A673 (cell line): ENCODE data around the gene SLC25A29. TPM values are rescaled to one million over a fixed set of nuclear protein-coding genes. Genes with fewer than 3 reads are reported as not detected.

Experiments used
- Bru-seq: library from RNA; stranded (reverse); fragments of 400-500 nt; gene quantifications from one replicate; lab custom pipeline; 2021; lab: Mats Ljungman, UMichigan
- BruChase-seq, 2 experiments: library from RNA; stranded (reverse); fragments of 400-500 nt; gene quantifications; one replicate each; lab custom pipeline; 2021; lab: Mats Ljungman, UMichigan
- BruUV-seq: library from RNA; stranded (reverse); fragments of 400-500 nt; replicated peaks from 2 replicates; lab custom pipeline; 2021; lab: Mats Ljungman, UMichigan
- CTCF ChIA-PET: fragments of 300-600 bp; sonication (Branson Sonifier 250); formaldehyde crosslinking; loops from one replicate; lab custom pipeline; 2022; ENCODE audit warnings: antibody characterized with exemption; lab: Charles Lee
- POLR2A ChIA-PET: fragments of 300-600 bp; sonication (Branson Sonifier 250); formaldehyde crosslinking; loops from one replicate; lab custom pipeline; 2022; ENCODE audit warnings: antibody characterized with exemption; ENCODE audit not compliant: low non-redundant PET; lab: Charles Lee
- DNase-seq: peaks from one replicate; pipeline ENCODE4 v3.0.0-alpha.2; 2015; ENCODE audit warnings: low spot score
- H3K27ac ChIP-seq: fragments of 200-600 bp; sonication (generic); 2 replicates; pipeline ENCODE4 v1.5.1; 2016; ENCODE audit warnings: mixed run types, low read depth, mild to moderate bottlenecking, mixed read lengths, antibody characterized with exemption, low read length; ENCODE audit not compliant: poor library complexity, severe bottlenecking
- H3K27me3 ChIP-seq: fragments of 200-600 bp; sonication (generic); replicated peaks from 2 replicates; pipeline ENCODE4 v1.6.1; 2017; ENCODE audit warnings: mixed run types, low read depth, mild to moderate bottlenecking, mixed read lengths, antibody characterized with exemption, low read length; ENCODE audit not compliant: insufficient read depth, poor library complexity
- H3K36me3 ChIP-seq: fragments of 200-600 bp; sonication (generic); 2 replicates; pipeline ENCODE4 v1.6.1; 2016; ENCODE audit warnings: mixed run types, mild to moderate bottlenecking, mixed read lengths, antibody characterized with exemption, low read length; ENCODE audit not compliant: insufficient read depth, poor library complexity, severe bottlenecking
- H3K4me1 ChIP-seq: fragments of 200-600 bp; sonication (generic); 2 replicates; pipeline ENCODE4 v1.6.1; 2017; ENCODE audit warnings: mixed run types, mild to moderate bottlenecking, mixed read lengths, antibody characterized with exemption, low read length; ENCODE audit not compliant: insufficient read depth, poor library complexity, severe bottlenecking
- H3K4me3 ChIP-seq: fragments of 200-600 bp; sonication (generic); 2 replicates; pipeline ENCODE4 v1.5.1; 2016; ENCODE audit warnings: low read depth, mixed run types, mild to moderate bottlenecking, mixed read lengths, low read length; ENCODE audit not compliant: poor library complexity, severe bottlenecking
- H3K9me3 ChIP-seq: fragments of 200-600 bp; sonication (generic); 2 replicates; pipeline ENCODE4 v1.6.1; 2016; ENCODE audit warnings: mixed run types, low read depth, mild to moderate bottlenecking, mixed read lengths, antibody characterized with exemption, low read length; ENCODE audit not compliant: poor library complexity, severe bottlenecking
- EZH2 ChIP-seq: fragments of 200-600 bp; sonication (generic); IDR thresholded peaks from 2 replicates; pipeline ENCODE4 v1.6.1; 2017; ENCODE audit warnings: borderline replicate concordance, low read depth, mild to moderate bottlenecking, mixed read lengths, antibody characterized with exemption, low read length; ENCODE audit not compliant: poor library complexity, severe bottlenecking
- intact Hi-C: fragments of 100-400 bp; cut with micrococcal nuclease; formaldehyde crosslinking; loops from one replicate; pipeline ENCODE4 v1.10.0; 2022; ENCODE audit not compliant: unreplicated experiment
- long read RNA-seq: library from polyadenylated mRNA; stranded (forward); transcript quantifications from one replicate; pipeline ENCODE4 v2.0.0, GENCODE V29; 2022
- total RNA-seq: library from RNA; stranded (reverse); gene quantifications from 2 replicates; pipeline ENCODE4 v1.2.3, GENCODE V29; 2021
- TF ChIP-seq, protein P1 (sequence below): fragments of 300-800, 200-600 bp; sonication (generic); conservative IDR thresholded peaks from 2 replicates; pipeline ENCODE4 v1.5.1; 2017; ENCODE audit warnings: low read depth, mild to moderate bottlenecking, antibody characterized with exemption, low read length, moderate library complexity, mixed read lengths

The SLC25A29 gene, protein sequence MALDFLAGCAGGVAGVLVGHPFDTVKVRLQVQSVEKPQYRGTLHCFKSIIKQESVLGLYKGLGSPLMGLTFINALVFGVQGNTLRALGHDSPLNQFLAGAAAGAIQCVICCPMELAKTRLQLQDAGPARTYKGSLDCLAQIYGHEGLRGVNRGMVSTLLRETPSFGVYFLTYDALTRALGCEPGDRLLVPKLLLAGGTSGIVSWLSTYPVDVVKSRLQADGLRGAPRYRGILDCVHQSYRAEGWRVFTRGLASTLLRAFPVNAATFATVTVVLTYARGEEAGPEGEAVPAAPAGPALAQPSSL
- total RNA-seq (49.3 and 70.1 TPM in 2 replicates), Bru-seq, nascent RNA (percentile 69 among the genes with signal in this experiment), BruChase-seq, experiment 1, labeled RNA remaining after a 2-hour chase (percentile 84 among the genes with signal in this experiment), BruChase-seq, experiment 2, labeled RNA remaining after a 6-hour chase (percentile 78 among the genes with signal in this experiment)
- long read RNA-seq, full-length matches to known transcripts: 72 of 103 reads
- long read RNA-seq, partial matches to known transcripts: 3 of 103 reads
- long read RNA-seq, other reads (novel, unspliced or antisense): 28 of 103 reads

DNA sequence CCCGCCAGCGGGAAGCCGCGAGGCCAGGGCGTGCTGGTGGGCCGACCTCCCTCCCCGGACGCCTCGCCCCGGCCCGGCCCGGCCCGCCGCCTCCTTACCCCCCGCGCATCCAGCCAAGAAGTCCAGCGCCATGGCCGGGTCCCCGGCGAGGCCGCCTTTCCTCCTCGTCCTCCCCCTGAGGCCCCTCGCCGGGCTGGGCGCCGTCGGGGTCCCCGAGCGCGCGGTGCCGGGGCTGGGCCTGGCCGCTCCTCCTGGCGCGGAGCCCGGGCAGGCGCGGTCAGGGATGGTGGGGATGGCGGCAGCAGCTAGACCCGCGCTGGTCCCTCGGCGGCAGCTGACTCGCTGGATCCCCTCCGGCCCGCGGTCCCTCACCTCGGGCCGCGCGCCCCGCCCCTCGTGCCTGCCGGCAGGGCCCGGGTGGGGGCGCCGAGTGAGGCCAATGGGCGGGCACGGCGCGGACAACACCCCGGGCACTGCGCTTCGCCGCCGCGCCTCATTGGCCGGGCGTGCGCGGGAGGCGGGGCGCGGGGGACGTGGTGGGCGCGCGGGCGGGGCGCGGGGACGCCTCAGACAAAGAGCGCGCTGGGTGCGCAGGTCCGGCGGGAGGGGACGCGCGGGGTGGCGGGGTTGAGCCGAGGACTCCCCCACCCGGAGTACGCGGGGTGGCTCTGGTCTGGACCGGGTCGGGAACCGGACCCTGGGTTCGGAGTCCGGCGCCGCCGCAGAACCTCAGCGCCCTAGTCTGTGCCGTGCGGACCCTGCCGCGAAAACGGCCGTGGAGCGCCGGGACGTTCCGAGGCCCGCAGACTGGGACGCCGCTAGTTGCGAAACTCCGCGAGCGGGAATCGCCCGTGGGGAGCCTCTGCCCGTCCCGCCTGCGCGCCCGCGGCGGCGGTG, at the start of gene SLC25A29:
Gene SLC25A29 (minus strand): TSS at position 344 of the 897 bp plus-strand sequence. CDS start 212 bp downstream, at position 132.
- no peaks in the 10 kb centered on the region for H3K36me3 ChIP-seq
- CTCF ChIA-PET: no interaction called here
- peak; percentile 95 for DNase-seq
- TF ChIP-seq, protein P1, sequence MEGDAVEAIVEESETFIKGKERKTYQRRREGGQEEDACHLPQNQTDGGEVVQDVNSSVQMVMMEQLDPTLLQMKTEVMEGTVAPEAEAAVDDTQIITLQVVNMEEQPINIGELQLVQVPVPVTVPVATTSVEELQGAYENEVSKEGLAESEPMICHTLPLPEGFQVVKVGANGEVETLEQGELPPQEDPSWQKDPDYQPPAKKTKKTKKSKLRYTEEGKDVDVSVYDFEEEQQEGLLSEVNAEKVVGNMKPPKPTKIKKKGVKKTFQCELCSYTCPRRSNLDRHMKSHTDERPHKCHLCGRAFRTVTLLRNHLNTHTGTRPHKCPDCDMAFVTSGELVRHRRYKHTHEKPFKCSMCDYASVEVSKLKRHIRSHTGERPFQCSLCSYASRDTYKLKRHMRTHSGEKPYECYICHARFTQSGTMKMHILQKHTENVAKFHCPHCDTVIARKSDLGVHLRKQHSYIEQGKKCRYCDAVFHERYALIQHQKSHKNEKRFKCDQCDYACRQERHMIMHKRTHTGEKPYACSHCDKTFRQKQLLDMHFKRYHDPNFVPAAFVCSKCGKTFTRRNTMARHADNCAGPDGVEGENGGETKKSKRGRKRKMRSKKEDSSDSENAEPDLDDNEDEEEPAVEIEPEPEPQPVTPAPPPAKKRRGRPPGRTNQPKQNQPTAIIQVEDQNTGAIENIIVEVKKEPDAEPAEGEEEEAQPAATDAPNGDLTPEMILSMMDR: no peak
- H3K27ac ChIP-seq: peak within 1 kb of the TSS; percentile 90
- no TSS peak for BruUV-seq
- POLR2A ChIA-PET: no interaction called here
- H3K9me3 ChIP-seq: no peaks in the 10 kb centered on the region
- intact Hi-C loops: no loop called here
- peaks cover 19% of the 10 kb centered on the region for H3K4me1 ChIP-seq
- no peaks in the 10 kb centered on the region for H3K27me3 ChIP-seq
- H3K4me3 ChIP-seq: peak within 1 kb of the TSS; percentile 91

DNA sequence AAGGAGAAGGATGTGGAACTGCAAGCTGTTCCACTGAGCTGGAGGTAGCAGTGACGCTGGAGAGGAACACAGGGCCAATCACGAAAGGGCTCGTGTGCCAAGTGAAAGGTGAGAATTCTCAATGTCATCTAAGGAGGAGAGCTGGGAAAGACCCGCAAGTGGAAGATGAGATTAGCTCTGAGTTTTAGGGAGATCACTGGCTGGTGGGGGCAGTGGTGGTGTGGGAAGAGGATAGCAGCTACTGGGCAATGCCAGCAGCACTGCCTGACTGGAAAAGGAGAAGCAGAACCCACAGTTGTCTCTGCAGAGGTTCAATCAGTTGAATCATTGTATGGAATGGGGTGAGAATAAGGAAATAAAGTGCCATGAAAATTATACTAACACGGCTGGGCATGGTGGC, 44.7 kb upstream of the SLC25A29 start:
- no peak overlapping the region for H3K27ac ChIP-seq
- no peaks in the 10 kb centered on the region for H3K4me1 ChIP-seq
- no peak overlapping the region for H3K4me3 ChIP-seq
- BruUV-seq: no TSS peak
- POLR2A ChIA-PET: no interaction called here
- intact Hi-C loops: no loop called here
- H3K27me3 ChIP-seq: no peaks in the 10 kb centered on the region
- DNase-seq: no peak
- peaks cover 54% of the 10 kb centered on the region for H3K36me3 ChIP-seq
- TF ChIP-seq EZH2: no peak
- TF ChIP-seq, protein P1: no peak
- CTCF ChIA-PET: no interaction called here
- H3K9me3 ChIP-seq: no peaks in the 10 kb centered on the region

DNA sequence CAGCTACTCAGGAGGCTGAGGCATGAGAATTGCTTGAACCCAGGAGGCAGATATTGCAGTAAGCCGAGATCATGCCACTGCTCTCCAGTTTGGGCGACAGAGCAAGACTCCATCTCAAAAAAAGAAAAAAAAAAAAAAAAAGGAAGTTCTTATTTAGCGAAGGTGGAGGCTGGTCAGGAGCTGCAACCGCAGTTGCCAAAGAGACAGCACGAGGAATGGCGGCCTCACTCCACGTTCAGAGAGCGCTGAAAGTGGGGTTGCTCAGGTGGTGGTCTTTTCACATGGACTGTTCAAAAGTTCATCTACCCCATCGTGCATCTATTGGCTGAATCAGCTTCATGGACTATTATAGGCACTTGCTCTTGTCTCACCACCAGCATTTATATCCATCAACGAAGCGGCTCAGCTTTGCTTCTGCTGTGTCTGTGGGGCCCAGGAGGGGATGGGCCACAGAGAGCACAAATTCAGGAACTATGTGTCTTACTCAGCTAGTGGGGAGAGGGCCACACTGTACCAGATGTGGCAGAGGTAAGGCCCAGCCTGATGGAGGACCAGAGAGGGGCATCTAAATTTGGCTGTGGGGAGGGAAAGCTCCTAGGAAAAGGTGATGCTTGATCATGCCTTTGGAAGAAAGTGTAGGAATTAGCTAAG, 44.2 kb upstream of the SLC25A29 start:
- TF ChIP-seq, protein P1: no peak
- TF ChIP-seq EZH2: no peak
- POLR2A ChIA-PET: no interaction called here
- no peaks in the 10 kb centered on the region for H3K9me3 ChIP-seq

More for the DNA sequence above, 44.2 kb upstream of the SLC25A29 start:
- H3K4me3 ChIP-seq: no peak overlapping the region
- CTCF ChIA-PET: interaction anchor here (0.6 kb wide), 1 partner anchor 311 kb away, joined by 3 read pairs; no protein-coding TSS in a partner anchor
- intact Hi-C loops: no loop called here
- no TSS peak for BruUV-seq
- no peaks in the 10 kb centered on the region for H3K27me3 ChIP-seq
- DNase-seq: no peak
- H3K27ac ChIP-seq: no peak overlapping the region
- H3K4me1 ChIP-seq: no peaks in the 10 kb centered on the region
- peaks cover 52% of the 10 kb centered on the region for H3K36me3 ChIP-seq
